Effector memory CD4-positive, alpha-beta T cell (primary cell): ENCODE data around the gene EIF4H.

Source experiments
- DNase-seq, 3 donors: peaks; one replicate each; pipeline ENCODE4 v3.0.0-alpha.2; 2020
- H3K27ac ChIP-seq: 2 replicates; pipeline ENCODE4 v1.7.0; 2013; ENCODE audit warnings: mild to moderate bottlenecking, low read length, moderate library complexity; ENCODE audit not compliant: insufficient read depth, poor library complexity, severe bottlenecking
- H3K27me3 ChIP-seq: replicated peaks from 2 replicates; pipeline ENCODE4 v1.7.0; 2013; ENCODE audit warnings: mild to moderate bottlenecking, low read length; ENCODE audit not compliant: insufficient read depth, control insufficient read depth, poor library complexity, severe bottlenecking
- H3K36me3 ChIP-seq: 2 replicates; pipeline ENCODE4 v1.7.0; 2013; ENCODE audit warnings: mild to moderate bottlenecking, low read length, moderate library complexity; ENCODE audit not compliant: control insufficient read depth, insufficient read depth
- H3K4me1 ChIP-seq: 2 replicates; pipeline ENCODE4 v1.7.0; 2013; ENCODE audit warnings: low read length, mild to moderate bottlenecking; ENCODE audit not compliant: control insufficient read depth, insufficient read depth, poor library complexity, severe bottlenecking
- H3K4me3 ChIP-seq: 2 replicates; pipeline ENCODE4 v1.7.0; 2013; ENCODE audit warnings: low read length, low read depth, mild to moderate bottlenecking; ENCODE audit not compliant: insufficient read depth, poor library complexity, severe bottlenecking
- H3K9me3 ChIP-seq: 2 replicates; pipeline ENCODE4 v1.7.0; 2013; ENCODE audit warnings: mild to moderate bottlenecking, low read length, moderate library complexity; ENCODE audit not compliant: control insufficient read depth

EIF4H gene

GRCh38 chr7:74233655-74234285, 59.6 kb downstream of the EIF4H start:
- Histone ChIP-seq H3K27me3 (no peaks in the 10 kb centered on the region), H3K36me3 (peaks cover 43% of the 10 kb centered on the region), H3K27ac (no peak overlapping the region), H3K9me3 (no peaks in the 10 kb centered on the region), H3K4me1 (no peaks in the 10 kb centered on the region), H3K4me3 (no peak overlapping the region)
- no peak for DNase-seq

- Histone ChIP-seq H3K27ac (no peak overlapping the region), H3K27me3 (no peaks in the 10 kb centered on the region), H3K36me3 (peaks cover 56% of the 10 kb centered on the region), H3K9me3 (no peaks in the 10 kb centered on the region), H3K4me3 (no peak overlapping the region), H3K4me1 (no peaks in the 10 kb centered on the region)
- DNase-seq, result no peak
Measured at GRCh38 chr7:74235518-74236268, 61.5 kb downstream of the EIF4H start.

- no peak for DNase-seq
Measured at GRCh38 chr7:74236284-74236683, 62.1 kb downstream of the EIF4H start.

GRCh38 chr7:74240482-74240881, 66.3 kb downstream of the EIF4H start:
- no peaks in the 10 kb centered on the region for H3K27me3 ChIP-seq
- no peak for DNase-seq
- no peak overlapping the region for H3K4me3 ChIP-seq
- no peaks in the 10 kb centered on the region for H3K9me3 ChIP-seq
- peaks cover 66% of the 10 kb centered on the region for H3K36me3 ChIP-seq
- H3K4me1 ChIP-seq, result no peaks in the 10 kb centered on the region
- no peak overlapping the region for H3K27ac ChIP-seq

More at GRCh38 chr7:74236284-74236683, 62.1 kb downstream of the EIF4H start:
- Histone ChIP-seq H3K36me3 (peaks cover 62% of the 10 kb centered on the region), H3K27me3 (no peaks in the 10 kb centered on the region), H3K27ac (no peak overlapping the region), H3K4me3 (no peak overlapping the region), H3K9me3 (no peaks in the 10 kb centered on the region), H3K4me1 (no peaks in the 10 kb centered on the region)

- Histone ChIP-seq H3K9me3 (no peaks in the 10 kb centered on the region), H3K27me3 (no peaks in the 10 kb centered on the region), H3K36me3 (peaks cover 66% of the 10 kb centered on the region), H3K27ac (no peak overlapping the region), H3K4me1 (no peaks in the 10 kb centered on the region), H3K4me3 (no peak overlapping the region)
- DNase-seq, result no peak
Measured at GRCh38 chr7:74242122-74242443, 67.9 kb downstream of the EIF4H start.

- DNase-seq, result no peak
- Histone ChIP-seq H3K4me1 (no peaks in the 10 kb centered on the region), H3K9me3 (no peaks in the 10 kb centered on the region), H3K27me3 (no peaks in the 10 kb centered on the region), H3K4me3 (no peak overlapping the region), H3K36me3 (peaks cover 60% of the 10 kb centered on the region), H3K27ac (no peak overlapping the region)
Measured at GRCh38 chr7:74246497-74246896, 72.3 kb downstream of the EIF4H start.
